Astrocyte of the spinal cord (primary cell): ENCODE measurements around the gene TMEM170B.

Experiments used
- DNase-seq: peaks from one replicate; pipeline ENCODE4 v3.0.0; 2011; ENCODE audit warnings: low read depth, low spot score
- H3K4me3 ChIP-seq: 2 replicates; pipeline ENCODE4 v1.5.1; 2011; ENCODE audit warnings: low read depth, mild to moderate bottlenecking, low read length, moderate library complexity
- in situ Hi-C: cut with HindIII; loops from 2 replicates; pipeline ENCODE4 v1.10.0; 2017; ENCODE audit warnings: low sequenced_read_pairs
- TF ChIP-seq, protein P1 (sequence below): IDR thresholded peaks from 2 replicates; pipeline ENCODE4 v1.5.1; 2012; ENCODE audit warnings: low read depth, mild to moderate bottlenecking, low read length, inconsistent platforms

Gene TMEM170B

GRCh38 chr6:11575408-11576033, 38.0 kb downstream of the TMEM170B start:
- DNase-seq, result peak; percentile 78
- in situ Hi-C loops, result no loop called here
- TF ChIP-seq, protein P1, sequence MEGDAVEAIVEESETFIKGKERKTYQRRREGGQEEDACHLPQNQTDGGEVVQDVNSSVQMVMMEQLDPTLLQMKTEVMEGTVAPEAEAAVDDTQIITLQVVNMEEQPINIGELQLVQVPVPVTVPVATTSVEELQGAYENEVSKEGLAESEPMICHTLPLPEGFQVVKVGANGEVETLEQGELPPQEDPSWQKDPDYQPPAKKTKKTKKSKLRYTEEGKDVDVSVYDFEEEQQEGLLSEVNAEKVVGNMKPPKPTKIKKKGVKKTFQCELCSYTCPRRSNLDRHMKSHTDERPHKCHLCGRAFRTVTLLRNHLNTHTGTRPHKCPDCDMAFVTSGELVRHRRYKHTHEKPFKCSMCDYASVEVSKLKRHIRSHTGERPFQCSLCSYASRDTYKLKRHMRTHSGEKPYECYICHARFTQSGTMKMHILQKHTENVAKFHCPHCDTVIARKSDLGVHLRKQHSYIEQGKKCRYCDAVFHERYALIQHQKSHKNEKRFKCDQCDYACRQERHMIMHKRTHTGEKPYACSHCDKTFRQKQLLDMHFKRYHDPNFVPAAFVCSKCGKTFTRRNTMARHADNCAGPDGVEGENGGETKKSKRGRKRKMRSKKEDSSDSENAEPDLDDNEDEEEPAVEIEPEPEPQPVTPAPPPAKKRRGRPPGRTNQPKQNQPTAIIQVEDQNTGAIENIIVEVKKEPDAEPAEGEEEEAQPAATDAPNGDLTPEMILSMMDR, result peak; percentile 95

DNA sequence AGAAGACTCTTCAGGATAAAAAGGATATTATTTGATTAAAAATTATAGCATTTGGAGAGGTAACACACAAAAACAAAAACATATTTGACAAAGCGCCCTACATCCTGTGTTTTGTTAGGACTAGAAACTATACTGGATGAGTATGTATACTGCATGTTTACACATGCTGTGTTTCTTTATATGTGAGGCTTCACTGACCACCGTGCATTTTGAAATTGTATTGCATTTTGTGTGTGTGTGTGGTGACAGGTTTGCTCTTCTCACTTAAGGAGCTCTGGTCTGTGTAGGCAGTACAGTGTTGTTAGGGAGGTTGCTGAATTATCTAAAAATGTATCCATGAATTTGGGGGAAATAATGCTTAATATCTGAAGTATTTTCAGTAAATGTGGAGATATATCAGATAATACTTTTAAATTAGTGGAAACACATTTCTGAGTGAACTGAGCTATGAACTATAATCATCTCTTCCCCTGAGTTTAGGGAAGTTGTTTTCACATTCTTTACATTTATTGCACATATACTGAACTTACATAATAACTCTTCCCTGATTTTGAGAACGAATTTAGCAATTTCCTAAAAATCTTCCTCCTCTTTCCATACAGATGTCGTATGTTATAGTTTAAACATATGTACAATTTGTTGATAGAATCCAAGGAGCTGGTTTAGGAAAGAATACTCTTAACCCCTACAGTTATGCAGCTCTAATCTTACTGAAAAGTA, 43.3 kb downstream of the TMEM170B start:
- no peak for DNase-seq
- no peak overlapping the region for H3K4me3 ChIP-seq
- TF ChIP-seq, protein P1, result no peak
- in situ Hi-C loops, result no loop called here

More at GRCh38 chr6:11575408-11576033, 38.0 kb downstream of the TMEM170B start:
- no peak overlapping the region for H3K4me3 ChIP-seq

DNA sequence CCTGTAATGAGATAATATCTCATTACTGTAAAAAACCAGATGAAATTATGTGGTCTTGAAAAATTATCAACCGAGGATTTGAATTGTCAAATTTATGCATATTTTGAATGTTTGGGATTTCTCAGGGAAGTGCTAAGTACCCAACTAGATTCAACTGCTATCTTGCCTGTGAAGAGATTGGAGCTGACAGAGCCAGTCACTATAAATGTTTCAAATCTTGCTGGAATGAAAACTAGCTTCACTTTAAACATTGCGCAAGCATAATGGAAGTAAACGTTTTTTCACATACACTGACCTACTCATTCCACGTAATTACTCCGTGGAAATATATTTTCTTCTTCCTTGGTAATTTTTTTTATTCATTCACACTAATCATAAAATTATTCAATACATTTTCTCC, 46.7 kb downstream of the TMEM170B start:
- TF ChIP-seq, protein P1, result no peak
- DNase-seq, result no peak
- no peak overlapping the region for H3K4me3 ChIP-seq
- in situ Hi-C loops, result no loop called here

DNA sequence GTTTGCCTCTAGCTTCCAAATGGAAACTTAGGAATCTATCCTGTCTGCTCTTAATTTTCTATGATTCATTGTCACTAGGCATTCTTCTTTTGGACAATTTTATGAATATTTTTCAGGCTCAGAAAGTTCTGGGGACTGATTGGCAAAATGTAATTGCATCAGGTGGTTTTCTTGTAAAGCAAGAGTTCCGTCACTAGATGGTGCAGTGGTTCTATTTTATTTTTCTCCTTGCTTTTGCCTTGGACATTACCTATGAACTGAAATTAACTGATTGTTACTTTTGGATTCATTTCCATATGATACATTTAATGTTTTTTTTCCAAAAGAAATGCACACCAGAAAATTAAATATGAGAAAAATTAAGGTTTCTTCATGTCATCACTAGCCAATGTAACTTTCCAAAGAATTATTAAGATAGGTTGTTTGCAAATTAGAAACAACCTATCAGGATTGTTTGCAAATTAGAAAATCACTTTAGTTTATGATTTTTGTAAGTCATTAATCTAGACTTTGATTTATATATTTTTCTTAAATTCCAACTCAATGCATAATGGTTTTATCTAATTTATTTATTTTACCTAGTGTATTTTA, 48.0 kb downstream of the TMEM170B start:
- in situ Hi-C loops, result no loop called here
- H3K4me3 ChIP-seq, result no peak overlapping the region
- DNase-seq, result peak; percentile 76
- TF ChIP-seq, protein P1, result peak; percentile 58

GRCh38 chr6:11586117-11586516, 48.6 kb downstream of the TMEM170B start:
- TF ChIP-seq, protein P1, result no peak

GRCh38 chr6:11586536-11586935, 49.0 kb downstream of the TMEM170B start:
- TF ChIP-seq, protein P1, result no peak
- H3K4me3 ChIP-seq, result no peak overlapping the region
- DNase-seq, result peak; percentile 88
- in situ Hi-C loops, result no loop called here

More at GRCh38 chr6:11586117-11586516, 48.6 kb downstream of the TMEM170B start:
- in situ Hi-C loops, result no loop called here
- DNase-seq, result no peak
- H3K4me3 ChIP-seq, result no peak overlapping the region
